Inflammatory macrophage (primary cell): ENCODE measurements around the gene TCTA.

ENCODE experiments used
- DNase-seq, 2 donors: peaks; one replicate each; pipeline ENCODE4 v3.0.0-alpha.2; 2020 to 2022

Gene TCTA

DNA sequence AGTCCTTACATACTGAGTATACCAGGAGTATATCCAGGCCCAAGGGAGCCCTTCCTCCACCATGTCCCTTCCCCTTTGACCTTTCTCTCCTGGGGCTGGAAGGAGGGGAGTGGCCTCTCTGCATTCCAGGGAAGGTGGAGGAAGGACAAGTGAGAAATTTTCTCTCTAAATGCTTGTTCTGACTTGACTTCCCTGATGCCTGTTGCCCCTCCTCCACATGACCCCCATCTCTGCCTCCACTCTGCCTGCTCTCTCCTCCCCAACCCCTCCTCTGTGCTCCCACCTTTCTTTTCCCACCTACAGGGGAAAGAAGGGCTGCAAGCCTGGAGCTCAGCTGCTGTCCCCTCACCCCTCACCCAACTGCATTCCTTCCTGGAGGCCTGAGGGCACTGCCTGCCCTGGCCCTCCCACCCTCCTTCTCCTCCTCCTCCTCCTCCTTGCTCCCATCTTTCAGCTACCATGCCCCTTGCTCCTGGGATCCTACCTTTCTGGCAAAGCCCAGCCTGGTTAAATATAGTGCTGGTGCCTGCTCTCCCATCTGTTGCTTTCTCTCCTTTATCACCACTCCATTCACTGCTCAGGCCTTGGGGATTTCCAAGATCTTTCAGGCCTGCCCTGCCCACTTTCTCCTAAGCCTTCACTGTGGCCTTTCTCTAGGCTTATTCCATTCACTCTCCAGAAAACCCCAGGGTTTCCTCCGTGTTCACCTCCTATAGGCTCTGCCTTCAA is 49.4 kb downstream of the TCTA start:
- no peak for DNase-seq

DNA sequence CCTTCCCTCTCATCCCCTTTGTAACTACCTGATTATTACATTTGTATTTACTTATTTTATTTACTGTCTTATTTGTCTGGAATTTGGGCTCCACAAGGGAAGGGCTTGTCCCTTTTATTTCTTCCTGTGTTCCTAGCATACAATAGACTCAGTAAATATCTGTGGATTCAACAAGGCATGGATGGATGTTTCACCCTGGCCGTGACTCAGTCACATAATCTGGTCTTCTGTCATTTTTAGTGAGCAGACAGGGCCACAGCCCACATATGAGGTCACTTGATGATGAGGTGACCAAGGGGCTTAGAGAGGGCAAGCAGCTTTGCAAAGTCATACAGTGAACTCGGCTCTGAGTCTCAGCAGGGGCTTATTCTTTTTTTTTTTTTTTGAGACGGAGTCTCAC is 50.0 kb downstream of the TCTA start:
- DNase-seq = no peak

DNA sequence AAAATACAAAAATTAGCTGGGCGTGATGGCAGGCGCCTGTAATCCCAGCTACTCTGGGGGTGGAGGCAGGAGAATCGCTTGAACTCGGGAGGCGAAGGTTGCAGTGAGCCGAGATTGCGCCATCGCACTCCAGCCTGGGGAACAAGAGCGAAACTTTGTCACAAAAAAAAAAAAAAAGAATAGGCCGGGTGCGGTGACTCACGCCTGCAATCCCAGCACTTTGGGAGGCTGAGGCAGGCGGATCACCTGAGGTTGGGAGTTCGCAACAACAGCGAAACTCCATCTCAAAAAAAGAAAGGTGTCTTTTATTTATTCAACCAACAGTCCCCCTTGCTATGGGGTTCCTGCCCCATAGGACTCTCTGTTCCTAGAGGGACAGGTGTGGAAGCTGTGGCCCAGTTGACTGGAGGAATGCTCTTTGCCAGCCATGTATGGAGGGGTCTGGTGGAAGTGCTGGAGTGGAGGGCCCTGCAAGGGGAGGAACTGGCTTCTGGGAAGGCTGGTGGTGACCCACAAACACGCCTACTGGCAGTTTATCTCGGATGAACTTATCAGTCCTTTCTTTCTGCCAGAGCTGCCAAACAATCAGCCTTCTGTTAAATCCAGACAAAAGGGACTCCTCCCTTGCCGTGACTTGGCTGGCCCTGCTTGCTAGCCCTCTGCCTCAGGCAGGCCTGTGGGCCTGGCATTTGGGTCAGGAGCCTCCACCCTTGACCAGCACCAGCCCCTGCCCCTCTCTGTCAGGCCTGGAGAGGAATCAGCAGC is 53.2 kb downstream of the TCTA start:
- peak; percentile 56 to 57 for DNase-seq
